ENCODE data around the gene MCUB.
A peak's percentile ranks its signal among the peaks of the same experiment; 100 is the strongest.

The MCUB gene

DNA sequence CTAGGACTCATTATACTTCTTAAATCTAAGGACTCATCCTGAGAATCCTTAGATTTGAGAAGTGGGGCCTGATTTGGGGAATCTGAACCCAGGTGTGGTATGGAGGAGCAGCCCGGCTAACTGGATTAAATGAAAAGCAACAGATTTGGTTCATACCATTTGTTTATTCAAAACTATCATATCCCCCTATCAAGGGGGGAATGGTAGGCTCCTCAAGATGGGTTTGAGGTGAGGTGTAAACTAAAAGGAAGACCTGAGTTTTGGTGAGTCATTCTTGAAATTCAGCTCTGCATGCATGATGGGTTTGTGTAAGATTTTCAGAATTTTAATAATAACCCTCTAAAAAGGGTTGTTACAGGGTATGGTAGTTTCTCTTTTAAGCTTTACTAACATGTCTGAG is 89.8 kb downstream of the MCUB start:
- Histone ChIP-seq H2BK15ac (replicated peaks; ENCODE audit: low read depth) (no peak overlapping the region), H3K56ac (ENCODE audit: low read length) (no peak overlapping the region), H3K36me3 (ENCODE audit: control insufficient read depth, insufficient read depth, low read length) (no peaks in the 10 kb centered on the region), H3K79me2 (ENCODE audit: control insufficient read depth, insufficient read depth, low read length) (no peaks in the 10 kb centered on the region), H3K4me3 (ENCODE audit: low read length) (no peak overlapping the region), H3K27me3 (ENCODE audit: insufficient read depth, low read length, poor library complexity) (no peaks in the 10 kb centered on the region), H2AK5ac (ENCODE audit: low read length) (no peak overlapping the region), H3K27ac (ENCODE audit: low read depth, low read length) (no peak overlapping the region), H4K5ac (ENCODE audit: low read length) (no peak overlapping the region), H2BK5ac (ENCODE audit: low read length) (no peak overlapping the region), H2BK120ac (ENCODE audit: low read depth, low read length) (no peak overlapping the region), H3K18ac (ENCODE audit: low read length) (no peak overlapping the region), H3K4me2 (ENCODE audit: low read length) (no peak overlapping the region), H4K8ac (ENCODE audit: low read depth, low read length) (peak overlapping the region; percentile 28), H3K9ac (ENCODE audit: low read length) (no peak overlapping the region), H3K79me1 (ENCODE audit: low read length) (no peaks in the 10 kb centered on the region), H3K4me1 (ENCODE audit: control insufficient read depth, low read depth, low read length) (no peaks in the 10 kb centered on the region), H3K4ac (ENCODE audit: low read depth, low read length) (no peak overlapping the region), H3K23ac (ENCODE audit: low read length) (no peak overlapping the region)
- DNase-seq, result no peak
- WGBS (ENCODE audit: extremely low coverage, insufficient coverage, low lambda C conversion rate), result no CpG with 5 or more reads among the region's 1 CpG

DNA sequence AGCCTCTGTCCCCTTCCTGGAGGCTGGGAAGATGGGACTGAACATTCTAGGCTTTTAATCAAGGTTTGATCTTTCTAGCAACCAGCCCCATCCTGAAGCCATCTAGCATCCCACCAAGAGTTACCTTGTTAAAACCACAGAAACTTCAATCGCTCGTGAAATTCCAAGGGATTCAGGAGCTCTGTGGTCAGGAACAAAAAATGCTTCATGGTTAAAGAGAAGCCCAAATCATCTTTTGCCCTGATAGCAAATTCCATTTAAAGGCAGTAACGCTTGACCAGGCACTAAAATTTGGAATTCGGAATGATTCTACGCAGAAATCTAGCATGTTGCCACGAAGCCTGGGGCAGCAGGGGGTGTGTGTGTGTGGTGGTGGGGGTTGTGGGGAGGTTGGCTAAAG is 95.3 kb downstream of the MCUB start:
- H3K27me3 ChIP-seq (ENCODE audit: insufficient read depth, low read length, poor library complexity), result no peaks in the 10 kb centered on the region
- no peaks in the 10 kb centered on the region for H3K79me2 ChIP-seq (ENCODE audit: control insufficient read depth, insufficient read depth, low read length)
- H3K23ac ChIP-seq (ENCODE audit: low read length), result no peak overlapping the region
- peak; percentile 70 for DNase-seq
- H2AK5ac ChIP-seq (ENCODE audit: low read length), result no peak overlapping the region
- H3K4me2 ChIP-seq (ENCODE audit: low read length), result no peak overlapping the region
- H4K8ac ChIP-seq (ENCODE audit: low read depth, low read length), result no peak overlapping the region
- H3K27ac ChIP-seq (ENCODE audit: low read depth, low read length), result no peak overlapping the region
- H2BK5ac ChIP-seq (ENCODE audit: low read length), result no peak overlapping the region
- no CpG with 5 or more reads among the region's 6 CpGs for WGBS (ENCODE audit: extremely low coverage, insufficient coverage, low lambda C conversion rate)
- no peaks in the 10 kb centered on the region for H3K79me1 ChIP-seq (ENCODE audit: low read length)
- H2BK120ac ChIP-seq (ENCODE audit: low read depth, low read length), result no peak overlapping the region
- H3K4me3 ChIP-seq (ENCODE audit: low read length), result no peak overlapping the region
- peaks cover 2% of the 10 kb centered on the region for H3K4me1 ChIP-seq (ENCODE audit: control insufficient read depth, low read depth, low read length)
- H3K36me3 ChIP-seq (ENCODE audit: control insufficient read depth, insufficient read depth, low read length), result no peaks in the 10 kb centered on the region
- no peak overlapping the region for H3K56ac ChIP-seq (ENCODE audit: low read length)
- H3K4ac ChIP-seq (ENCODE audit: low read depth, low read length), result no peak overlapping the region
- no peak overlapping the region for H2BK15ac ChIP-seq (replicated peaks; ENCODE audit: low read depth)
- H4K5ac ChIP-seq (ENCODE audit: low read length), result no peak overlapping the region
- H3K9ac ChIP-seq (ENCODE audit: low read length), result no peak overlapping the region
- no peak overlapping the region for H3K18ac ChIP-seq (ENCODE audit: low read length)

DNA sequence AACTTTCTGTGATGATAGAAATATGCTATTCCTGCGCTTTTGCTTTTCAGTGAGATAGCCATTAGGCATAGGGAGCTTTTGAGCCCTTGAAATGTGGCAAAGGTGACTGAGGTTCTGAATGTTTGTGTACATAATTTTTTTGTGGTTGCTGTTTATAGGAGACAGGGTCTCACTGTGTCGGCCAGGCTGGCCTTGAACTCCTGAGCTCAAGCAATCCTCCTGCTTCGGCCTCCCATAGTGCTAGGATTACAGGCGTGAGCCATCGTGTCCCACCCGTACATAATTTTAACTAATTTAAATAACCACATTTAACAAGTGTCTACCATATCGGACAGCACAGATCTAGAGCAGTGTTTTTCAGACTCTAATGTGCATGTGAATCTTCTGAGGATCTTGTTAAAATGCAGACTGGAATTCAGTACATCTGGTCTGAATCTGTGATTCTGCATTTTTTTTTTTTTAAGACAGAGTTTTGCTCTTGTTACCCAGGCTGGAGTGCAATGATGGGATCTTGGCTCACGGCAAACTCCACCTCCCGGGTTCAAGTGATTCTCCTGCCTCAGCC is 97.9 kb downstream of the MCUB start:
- H2AK5ac ChIP-seq (ENCODE audit: low read length), result no peak overlapping the region
- H3K79me2 ChIP-seq (ENCODE audit: control insufficient read depth, insufficient read depth, low read length), result no peaks in the 10 kb centered on the region
- no peak overlapping the region for H3K9ac ChIP-seq (ENCODE audit: low read length)
- no peak overlapping the region for H4K5ac ChIP-seq (ENCODE audit: low read length)
- no peak overlapping the region for H3K23ac ChIP-seq (ENCODE audit: low read length)
- H3K4ac ChIP-seq (ENCODE audit: low read depth, low read length), result no peak overlapping the region
- no peak overlapping the region for H3K56ac ChIP-seq (ENCODE audit: low read length)
- no peak overlapping the region for H3K4me2 ChIP-seq (ENCODE audit: low read length)
- no CpG with 5 or more reads among the region's 9 CpGs for WGBS (ENCODE audit: extremely low coverage, insufficient coverage, low lambda C conversion rate)
- no peak overlapping the region for H2BK120ac ChIP-seq (ENCODE audit: low read depth, low read length)
- H3K27ac ChIP-seq (ENCODE audit: low read depth, low read length), result no peak overlapping the region
- no peak overlapping the region for H2BK15ac ChIP-seq (replicated peaks; ENCODE audit: low read depth)
- H4K8ac ChIP-seq (ENCODE audit: low read depth, low read length), result no peak overlapping the region
- no peak overlapping the region for H3K18ac ChIP-seq (ENCODE audit: low read length)
- no peak overlapping the region for H2BK5ac ChIP-seq (ENCODE audit: low read length)
- H3K4me3 ChIP-seq (ENCODE audit: low read length), result no peak overlapping the region
- DNase-seq, result no peak
- H3K36me3 ChIP-seq (ENCODE audit: control insufficient read depth, insufficient read depth, low read length), result no peaks in the 10 kb centered on the region
- H3K79me1 ChIP-seq (ENCODE audit: low read length), result no peaks in the 10 kb centered on the region
- no peaks in the 10 kb centered on the region for H3K27me3 ChIP-seq (ENCODE audit: insufficient read depth, low read length, poor library complexity)
- peaks cover 2% of the 10 kb centered on the region for H3K4me1 ChIP-seq (ENCODE audit: control insufficient read depth, low read depth, low read length)

DNA sequence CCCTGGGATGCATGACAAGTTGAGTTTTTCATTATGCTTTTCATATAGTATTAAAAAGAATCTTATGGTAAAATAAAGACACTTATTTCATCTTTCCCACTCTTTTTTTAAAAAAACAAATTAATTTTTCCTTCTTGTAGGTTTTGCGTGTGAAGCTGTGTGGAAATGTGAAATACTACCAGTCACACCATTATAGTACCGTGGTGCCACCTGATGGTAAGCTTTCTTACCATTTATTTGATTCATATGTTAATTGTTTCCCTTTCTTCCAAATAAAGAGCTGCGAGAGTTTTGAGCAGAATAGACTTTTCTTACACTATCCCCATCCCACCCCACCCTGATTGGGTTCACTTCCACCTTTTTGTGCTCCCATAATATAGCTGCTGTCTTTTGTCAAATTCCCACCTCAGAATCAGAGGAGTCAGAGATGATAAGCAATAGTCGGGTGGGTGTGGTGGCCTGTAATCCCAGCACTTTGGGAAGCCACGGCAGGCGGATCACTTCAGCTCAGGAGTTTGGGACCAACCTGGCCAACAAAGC is 98.9 kb downstream of the MCUB start:
- Histone ChIP-seq H3K23ac (ENCODE audit: low read length) (no peak overlapping the region), H3K56ac (ENCODE audit: low read length) (no peak overlapping the region), H3K36me3 (ENCODE audit: control insufficient read depth, insufficient read depth, low read length) (no peaks in the 10 kb centered on the region), H3K18ac (ENCODE audit: low read length) (no peak overlapping the region), H3K4me3 (ENCODE audit: low read length) (no peak overlapping the region), H3K4me2 (ENCODE audit: low read length) (no peak overlapping the region), H3K27me3 (ENCODE audit: insufficient read depth, low read length, poor library complexity) (no peaks in the 10 kb centered on the region), H3K79me2 (ENCODE audit: control insufficient read depth, insufficient read depth, low read length) (no peaks in the 10 kb centered on the region), H3K27ac (ENCODE audit: low read depth, low read length) (no peak overlapping the region), H4K5ac (ENCODE audit: low read length) (no peak overlapping the region), H2BK15ac (replicated peaks; ENCODE audit: low read depth) (no peak overlapping the region), H3K4ac (ENCODE audit: low read depth, low read length) (no peak overlapping the region), H2AK5ac (ENCODE audit: low read length) (no peak overlapping the region), H3K79me1 (ENCODE audit: low read length) (no peaks in the 10 kb centered on the region), H4K8ac (ENCODE audit: low read depth, low read length) (no peak overlapping the region), H3K4me1 (ENCODE audit: control insufficient read depth, low read depth, low read length) (peaks cover 2% of the 10 kb centered on the region), H3K9ac (ENCODE audit: low read length) (no peak overlapping the region), H2BK120ac (ENCODE audit: low read depth, low read length) (no peak overlapping the region), H2BK5ac (ENCODE audit: low read length) (no peak overlapping the region)
- DNase-seq, result no peak
- no CpG with 5 or more reads among the region's 6 CpGs for WGBS (ENCODE audit: extremely low coverage, insufficient coverage, low lambda C conversion rate)

DNA sequence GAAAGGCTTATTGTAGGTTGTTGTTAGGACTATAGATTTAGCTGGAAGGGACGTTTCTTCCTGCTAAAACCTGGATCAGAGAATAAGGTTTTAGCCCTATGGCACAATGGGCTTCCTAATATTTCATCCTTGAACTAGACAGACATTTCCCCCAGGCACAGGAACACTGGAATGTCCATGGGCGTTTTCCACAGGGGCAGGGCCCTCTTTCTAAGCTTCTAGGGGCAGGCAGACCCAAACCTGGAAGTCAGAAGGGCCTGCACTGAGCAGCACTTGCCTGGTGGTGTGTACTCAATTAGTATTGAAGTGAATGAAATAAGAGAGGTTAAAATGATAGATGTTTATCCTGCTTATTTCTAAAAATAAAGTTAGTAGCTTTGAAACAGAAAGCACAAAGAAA is 102.1 kb downstream of the MCUB start:
- Histone ChIP-seq H3K23ac (ENCODE audit: low read length) (no peak overlapping the region), H2BK5ac (ENCODE audit: low read length) (no peak overlapping the region), H3K79me2 (ENCODE audit: control insufficient read depth, insufficient read depth, low read length) (no peaks in the 10 kb centered on the region), H3K56ac (ENCODE audit: low read length) (no peak overlapping the region), H3K79me1 (ENCODE audit: low read length) (no peaks in the 10 kb centered on the region), H3K18ac (ENCODE audit: low read length) (no peak overlapping the region), H3K4me1 (ENCODE audit: control insufficient read depth, low read depth, low read length) (no peaks in the 10 kb centered on the region), H3K9ac (ENCODE audit: low read length) (no peak overlapping the region), H3K27me3 (ENCODE audit: insufficient read depth, low read length, poor library complexity) (no peaks in the 10 kb centered on the region), H4K8ac (ENCODE audit: low read depth, low read length) (no peak overlapping the region), H3K4me2 (ENCODE audit: low read length) (no peak overlapping the region), H3K36me3 (ENCODE audit: control insufficient read depth, insufficient read depth, low read length) (no peaks in the 10 kb centered on the region), H2AK5ac (ENCODE audit: low read length) (no peak overlapping the region), H4K5ac (ENCODE audit: low read length) (no peak overlapping the region), H2BK15ac (replicated peaks; ENCODE audit: low read depth) (no peak overlapping the region), H3K4ac (ENCODE audit: low read depth, low read length) (no peak overlapping the region), H2BK120ac (ENCODE audit: low read depth, low read length) (no peak overlapping the region), H3K27ac (ENCODE audit: low read depth, low read length) (no peak overlapping the region), H3K4me3 (ENCODE audit: low read length) (no peak overlapping the region)
- no CpG with 5 or more reads among the region's 2 CpGs for WGBS (ENCODE audit: extremely low coverage, insufficient coverage, low lambda C conversion rate)
- no peak for DNase-seq

DNA sequence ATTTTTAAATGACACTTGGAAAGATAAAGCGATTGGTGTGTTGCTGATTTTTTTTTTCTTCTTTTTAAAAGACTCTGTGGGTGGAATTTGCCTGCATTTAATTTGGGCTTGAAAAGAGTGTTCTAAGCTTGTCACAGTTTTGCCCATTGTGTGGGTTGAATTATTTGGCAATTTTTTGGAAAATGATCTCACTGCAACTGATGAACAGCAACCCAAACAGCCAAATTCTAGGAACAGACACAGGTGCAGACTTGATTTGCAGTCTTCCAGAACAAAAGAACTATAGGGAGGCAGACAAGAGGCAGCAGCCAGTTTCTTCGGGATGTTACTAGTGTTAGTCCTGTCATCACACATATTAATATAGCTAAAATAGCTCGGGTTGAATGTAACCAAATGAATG is 102.7 kb downstream of the MCUB start:
- Histone ChIP-seq H4K5ac (ENCODE audit: low read length) (no peak overlapping the region), H3K23ac (ENCODE audit: low read length) (no peak overlapping the region), H3K79me1 (ENCODE audit: low read length) (no peaks in the 10 kb centered on the region), H3K79me2 (ENCODE audit: control insufficient read depth, insufficient read depth, low read length) (no peaks in the 10 kb centered on the region), H3K36me3 (ENCODE audit: control insufficient read depth, insufficient read depth, low read length) (no peaks in the 10 kb centered on the region), H3K4me3 (ENCODE audit: low read length) (no peak overlapping the region), H3K27me3 (ENCODE audit: insufficient read depth, low read length, poor library complexity) (no peaks in the 10 kb centered on the region), H3K18ac (ENCODE audit: low read length) (no peak overlapping the region), H2BK5ac (ENCODE audit: low read length) (no peak overlapping the region), H3K56ac (ENCODE audit: low read length) (no peak overlapping the region), H3K4me2 (ENCODE audit: low read length) (no peak overlapping the region), H2BK15ac (replicated peaks; ENCODE audit: low read depth) (no peak overlapping the region), H2BK120ac (ENCODE audit: low read depth, low read length) (no peak overlapping the region), H3K4me1 (ENCODE audit: control insufficient read depth, low read depth, low read length) (no peaks in the 10 kb centered on the region), H3K9ac (ENCODE audit: low read length) (no peak overlapping the region), H2AK5ac (ENCODE audit: low read length) (no peak overlapping the region), H4K8ac (ENCODE audit: low read depth, low read length) (no peak overlapping the region), H3K27ac (ENCODE audit: low read depth, low read length) (no peak overlapping the region), H3K4ac (ENCODE audit: low read depth, low read length) (no peak overlapping the region)
- DNase-seq, result no peak
- WGBS (ENCODE audit: extremely low coverage, insufficient coverage, low lambda C conversion rate), result no CpG with 5 or more reads among the region's 3 CpGs

Data from mesendoderm (in vitro differentiated cells).